GM19455 (cell line): ENCODE results near the gene PRELID3B.
"Not testable (repeated sequence)": the region's sequence is repeated elsewhere in the genome, so short reads cannot be mapped to it uniquely, and the experiment has no call there.

Experiments
- ATAC-seq: cut with Tn5 transposase; IDR thresholded peaks from one replicate; pipeline ENCODE4 v1.9.1; 2021; ENCODE audit not compliant: unreplicated experiment

The PRELID3B gene

GRCh38 chr20:59027741-59028320 is 14.8 kb downstream of the PRELID3B start:
- ATAC-seq: no peak

- ATAC-seq: no peak
Observed at GRCh38 chr20:59026904-59027740, 15.5 kb downstream of the PRELID3B start.

DNA sequence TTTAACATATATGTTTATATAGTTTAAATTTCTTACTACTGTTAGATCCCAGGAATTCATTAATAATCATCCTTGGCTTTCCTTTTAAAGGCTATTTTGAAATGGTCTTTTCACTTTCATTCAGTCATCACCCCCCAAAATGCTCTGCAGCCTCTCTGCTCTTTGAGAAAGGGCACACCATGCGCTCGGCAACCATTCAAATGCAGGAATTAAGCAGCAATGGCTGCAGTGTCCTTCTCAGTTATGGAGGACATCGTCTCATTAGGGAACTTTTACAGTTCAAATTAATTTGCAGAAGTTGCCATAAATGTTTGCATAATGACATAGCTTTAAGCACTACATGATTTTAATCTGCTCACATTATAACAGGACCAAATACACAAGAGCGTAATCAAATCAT is 17.1 kb downstream of the PRELID3B start:
- no peak for ATAC-seq

GRCh38 chr20:59025086-59025485 is 17.5 kb downstream of the PRELID3B start:
- no peak for ATAC-seq

- ATAC-seq: no peak
Observed at GRCh38 chr20:59024111-59024530, 18.5 kb downstream of the PRELID3B start.

- ATAC-seq: no peak
Observed at GRCh38 chr20:59023616-59024015, 19.0 kb downstream of the PRELID3B start.

DNA sequence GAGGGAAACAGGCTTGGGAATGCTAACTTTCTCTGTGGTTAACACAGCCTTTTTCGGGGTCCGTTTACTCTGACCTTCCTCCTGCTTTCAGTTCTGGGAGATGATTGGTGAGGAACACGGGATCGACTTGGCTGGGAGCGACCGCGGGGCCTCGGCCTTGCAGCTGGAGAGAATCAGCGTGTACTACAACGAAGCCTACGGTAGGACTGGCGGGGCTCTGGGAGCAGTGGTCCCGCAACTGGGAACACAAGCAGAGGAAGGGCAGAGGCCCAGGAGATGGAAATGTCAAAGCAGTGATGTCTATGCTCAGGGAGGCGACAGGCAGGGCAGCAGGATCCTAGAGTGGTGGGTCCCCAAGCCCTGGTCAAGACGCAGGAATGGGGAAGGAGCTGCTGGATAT is 19.8 kb downstream of the PRELID3B start:
- no peak for ATAC-seq

DNA sequence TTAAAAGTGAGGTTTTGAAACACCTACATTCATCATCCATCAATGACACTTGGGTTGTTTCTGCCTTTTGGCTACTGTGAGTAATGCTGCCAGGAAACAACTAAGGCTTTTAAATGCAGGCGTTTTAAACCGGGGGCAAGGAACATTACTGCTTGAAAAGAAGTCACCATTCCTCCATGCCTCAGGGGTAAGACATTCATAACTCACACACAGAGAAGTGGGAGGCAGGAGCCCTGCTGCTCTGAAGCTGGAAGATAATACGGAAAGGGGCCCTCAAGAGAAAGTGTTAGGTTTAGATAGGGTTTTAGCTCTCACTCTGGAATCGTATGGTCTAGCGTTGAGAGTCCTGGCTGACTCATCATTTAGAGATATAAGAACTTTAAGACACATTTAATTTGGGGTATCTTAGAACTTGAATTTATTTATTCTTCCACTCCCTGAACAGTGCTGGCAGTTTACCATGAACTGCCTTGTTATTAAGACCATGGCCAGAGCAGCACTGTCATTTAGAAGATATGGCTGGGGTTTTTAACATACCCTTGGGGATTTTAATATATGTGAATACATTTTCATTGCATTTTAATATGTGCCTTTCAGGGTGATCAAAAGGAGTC is 21.5 kb downstream of the PRELID3B start:
- ATAC-seq: no peak

DNA sequence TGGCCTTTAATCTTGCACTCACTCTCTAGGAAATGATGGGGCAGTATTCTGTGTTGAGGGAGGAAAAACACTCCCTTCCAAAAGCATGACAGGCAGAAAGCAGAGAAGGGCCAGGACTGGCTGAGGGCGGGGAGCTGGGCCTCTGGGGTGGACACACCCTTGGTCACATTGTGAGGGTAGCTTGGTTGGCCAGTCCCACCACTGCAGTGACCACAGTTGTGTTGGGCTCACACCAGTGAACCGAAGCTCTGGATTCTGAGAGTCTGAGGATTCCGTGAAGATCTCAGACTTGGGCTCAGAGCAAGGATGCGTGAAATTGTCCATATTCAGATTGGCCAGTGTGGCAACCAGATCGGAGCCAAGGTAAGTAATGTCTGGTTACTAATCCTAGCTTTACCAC is 23.4 kb downstream of the PRELID3B start, which contains the start of gene TUBB1:
Gene TUBB1 (plus strand): TSS at position 213 of the 400 bp plus-strand sequence. CDS start 94 bp downstream, at position 307.
- no peak for ATAC-seq

DNA sequence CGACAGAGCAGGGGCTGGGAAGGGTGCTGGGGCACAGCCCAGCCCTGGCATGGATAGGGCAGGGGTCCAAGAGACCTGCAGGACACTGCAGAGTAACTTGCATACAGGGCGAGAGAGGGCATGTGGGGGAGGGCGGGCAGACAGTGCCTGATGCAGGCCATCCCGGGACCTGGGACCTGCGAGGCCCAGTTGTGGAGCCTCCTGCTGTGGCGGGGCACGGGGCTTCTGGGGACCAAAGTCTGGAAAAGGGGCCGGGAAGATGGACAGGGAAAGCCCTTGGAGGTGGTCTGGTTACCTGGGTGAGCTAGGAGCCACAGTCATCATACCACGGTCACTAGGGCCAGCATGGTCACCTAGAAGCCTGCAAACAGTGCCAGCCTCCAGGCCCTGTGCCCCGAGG is 23.8 kb downstream of the PRELID3B start:
- ATAC-seq: no peak

GRCh38 chr20:59017493-59018231 is 24.9 kb downstream of the PRELID3B start:
- ATAC-seq: no peak

DNA sequence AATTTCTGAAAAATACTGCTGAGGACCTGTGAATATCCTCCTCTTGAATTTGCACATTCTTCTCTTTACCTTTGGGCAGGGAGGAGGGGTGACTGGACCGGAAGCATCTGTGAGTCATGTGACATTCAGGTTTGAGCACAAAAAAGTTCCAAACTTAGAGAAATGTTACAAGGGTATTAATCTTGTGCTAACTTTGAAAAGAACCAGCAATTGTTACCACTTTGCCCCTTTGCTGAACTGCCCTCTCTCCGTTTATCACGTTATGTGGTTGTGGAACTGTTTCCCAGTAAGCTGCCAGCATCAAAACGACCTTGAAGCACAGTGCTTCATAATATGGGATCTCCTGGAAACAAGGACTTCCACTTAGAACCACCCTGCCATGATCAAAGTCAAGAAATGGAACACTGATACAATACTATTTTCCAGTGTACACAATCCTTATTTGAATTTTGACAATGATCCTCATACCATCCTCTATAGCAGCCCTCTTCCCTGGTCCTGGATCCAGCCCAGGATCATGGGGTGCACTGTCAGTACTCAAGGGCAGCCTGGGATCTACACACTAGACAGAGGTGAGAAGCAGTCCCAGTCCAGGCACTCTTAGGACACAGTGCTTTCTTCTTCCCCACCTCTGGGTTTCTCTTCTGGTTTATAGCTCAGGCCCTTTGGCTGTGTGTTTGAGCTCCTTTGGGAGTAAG is 25.6 kb downstream of the PRELID3B start:
- no peak for ATAC-seq

DNA sequence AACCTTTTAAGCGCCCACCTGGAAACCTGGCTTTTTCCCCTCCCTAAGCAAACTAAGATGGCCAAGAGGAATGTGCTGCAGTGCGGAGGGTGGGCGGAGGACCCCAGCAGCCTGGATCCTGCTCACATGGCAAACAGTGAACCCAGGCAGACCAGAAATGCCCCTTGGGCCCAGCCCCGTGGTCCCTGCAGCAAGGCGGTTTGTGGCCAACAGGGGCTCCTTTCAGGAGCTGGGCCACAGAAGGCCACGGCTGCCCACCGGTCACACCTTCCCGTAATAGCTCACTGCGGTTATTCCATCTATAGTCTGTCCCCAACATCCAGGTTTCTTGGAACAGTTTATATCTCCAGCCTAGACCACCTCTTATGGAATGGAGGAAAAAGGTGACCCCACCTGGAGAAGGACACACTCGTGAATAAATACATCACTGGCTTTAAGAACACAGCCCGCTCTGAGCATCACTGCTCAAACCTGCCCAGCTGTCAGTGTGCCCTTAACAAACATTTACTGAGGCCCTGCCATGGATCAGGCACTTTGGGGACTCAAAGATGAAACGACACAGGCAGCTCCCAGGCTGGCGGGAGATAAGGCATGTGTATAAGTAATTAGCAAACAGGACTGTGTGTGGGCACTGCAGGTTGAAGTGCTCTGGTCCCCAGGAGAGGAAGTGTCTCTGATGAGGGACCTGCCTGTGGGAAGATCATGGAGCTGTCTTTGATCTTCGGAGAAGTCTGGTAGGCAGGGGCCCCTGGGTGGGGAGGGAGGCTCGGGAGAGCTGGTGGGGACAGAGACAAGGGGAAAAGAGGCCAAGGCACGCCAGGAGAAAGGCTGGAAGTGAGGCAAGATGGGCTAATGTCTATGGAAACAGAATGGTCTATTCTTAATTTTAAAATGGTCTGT is 26.5 kb downstream of the PRELID3B start:
- no peak for ATAC-seq

DNA sequence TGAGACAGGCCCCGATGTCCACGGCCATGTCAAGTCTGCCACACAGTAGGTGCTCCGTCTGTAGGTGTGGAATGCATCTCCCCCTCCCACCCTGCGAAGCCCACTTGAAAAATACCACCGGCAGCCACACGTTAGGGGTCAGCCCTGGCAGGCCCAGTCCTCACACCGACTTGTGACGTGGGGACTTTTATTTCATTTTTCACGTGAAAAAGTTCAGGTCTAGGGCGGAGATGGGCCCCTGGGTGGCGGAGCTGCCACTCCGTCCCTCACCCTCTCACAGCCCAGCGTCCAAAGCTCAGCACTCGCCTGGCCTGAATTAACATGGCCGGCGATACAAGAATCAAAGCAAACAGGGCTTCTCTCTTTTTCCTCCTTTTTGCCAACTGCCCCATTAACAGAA is 27.2 kb downstream of the PRELID3B start:
- no peak for ATAC-seq

DNA sequence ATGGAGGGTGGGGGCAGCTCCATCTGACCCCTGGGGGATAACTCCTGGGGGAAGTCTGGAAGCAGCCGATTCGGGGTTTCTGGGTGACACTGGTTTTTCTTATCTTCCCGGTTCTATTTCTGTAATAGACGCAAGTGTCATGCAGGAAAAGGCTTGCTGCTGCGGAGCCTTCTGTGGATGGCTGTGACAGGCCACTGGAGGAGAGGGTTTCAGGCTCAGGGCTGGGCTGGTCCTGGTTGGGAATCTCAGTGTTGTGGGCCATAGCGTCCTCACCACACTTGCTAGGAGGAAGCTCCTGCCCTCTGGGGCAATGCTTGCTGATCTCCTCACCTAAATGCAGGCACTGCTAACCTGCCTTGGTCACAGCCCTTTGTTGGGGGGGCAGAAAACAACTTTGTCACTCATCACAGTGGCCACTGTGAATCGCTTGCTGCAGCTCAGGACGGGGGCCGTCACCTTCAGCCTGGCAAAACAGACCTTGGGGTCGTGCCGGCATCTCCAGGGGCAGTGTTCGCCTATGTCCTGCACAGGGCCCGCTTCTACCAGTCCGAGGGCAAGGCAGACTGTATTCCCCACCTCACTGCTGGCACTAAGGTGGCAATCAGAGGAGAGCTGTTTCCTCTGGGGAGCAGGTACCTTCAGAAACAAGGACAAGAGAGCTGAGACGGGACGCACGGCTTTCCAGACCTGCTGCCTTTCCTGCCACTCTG is 27.8 kb downstream of the PRELID3B start:
- ATAC-seq: no peak

GRCh38 chr20:59013959-59014608 is 28.5 kb downstream of the PRELID3B start:
- ATAC-seq: no peak

DNA sequence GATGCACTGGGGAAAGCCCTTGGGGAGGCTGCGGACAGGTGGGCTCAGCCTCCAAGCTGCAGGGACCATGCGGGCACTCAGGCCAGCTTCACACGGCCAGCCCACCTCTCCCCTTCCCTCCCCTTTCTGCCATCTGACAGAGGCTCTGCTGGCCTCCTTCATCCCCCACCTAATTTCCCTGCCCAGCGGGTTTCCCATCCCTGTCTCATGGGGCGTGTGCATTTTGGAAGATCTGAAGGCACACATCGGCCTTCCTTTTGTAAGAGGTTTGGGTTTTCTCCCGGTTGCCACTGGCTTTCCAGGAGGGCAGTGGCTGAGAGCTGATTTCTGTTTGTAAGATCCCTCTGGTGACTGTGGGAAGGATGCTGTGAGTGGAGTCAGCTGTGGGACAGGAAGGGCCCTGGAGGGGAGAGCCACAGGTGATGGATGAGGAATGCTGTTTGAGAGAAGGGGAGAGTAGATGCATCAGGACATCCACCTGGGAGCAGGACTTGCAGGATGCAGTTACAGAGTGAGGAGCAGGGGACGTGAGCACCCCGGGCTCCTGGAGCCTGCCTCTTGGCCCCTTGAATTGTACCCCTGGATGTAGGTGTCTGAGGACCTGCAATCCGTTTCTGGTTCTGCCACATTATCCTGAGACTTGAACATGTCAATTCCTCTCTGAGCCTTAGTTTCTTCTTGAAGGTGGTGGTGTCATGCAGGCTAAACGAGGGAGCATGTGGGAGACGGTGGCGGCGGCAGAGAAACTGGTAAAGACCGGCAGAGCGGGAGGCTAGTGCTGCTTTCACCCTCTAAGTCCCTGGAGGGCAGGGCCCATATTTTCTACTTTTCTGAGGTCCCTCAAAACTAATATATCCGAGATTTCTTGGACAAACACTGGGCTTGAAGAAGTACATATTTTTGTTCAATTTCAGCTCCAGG is 29.3 kb downstream of the PRELID3B start:
- no peak for ATAC-seq

GRCh38 chr20:59011874-59012157 is 30.8 kb downstream of the PRELID3B start:
- not testable (repeated sequence) for ATAC-seq
